ENCODE results near the gene MPHOSPH9.

DNA sequence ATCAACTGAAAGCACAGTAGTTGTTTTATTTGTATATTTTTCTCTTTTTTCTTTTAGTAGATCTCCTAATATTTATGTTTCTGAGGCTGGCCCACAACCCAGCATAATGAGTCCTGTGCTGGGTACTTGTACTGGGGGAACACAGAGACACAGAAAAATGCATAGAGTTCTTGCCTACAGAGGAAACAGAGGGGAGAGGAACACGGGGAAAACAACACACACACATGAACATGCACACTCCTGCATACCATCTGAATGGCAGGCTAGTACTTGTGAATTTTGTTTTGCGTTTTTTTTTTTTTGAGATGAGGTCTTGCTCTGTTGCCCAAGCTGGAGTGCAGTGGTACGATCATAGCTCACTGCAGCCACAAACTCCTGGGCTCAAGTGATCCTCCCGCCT, 103.3 kb downstream of the MPHOSPH9 start:
- TF ChIP-seq, protein P1, sequence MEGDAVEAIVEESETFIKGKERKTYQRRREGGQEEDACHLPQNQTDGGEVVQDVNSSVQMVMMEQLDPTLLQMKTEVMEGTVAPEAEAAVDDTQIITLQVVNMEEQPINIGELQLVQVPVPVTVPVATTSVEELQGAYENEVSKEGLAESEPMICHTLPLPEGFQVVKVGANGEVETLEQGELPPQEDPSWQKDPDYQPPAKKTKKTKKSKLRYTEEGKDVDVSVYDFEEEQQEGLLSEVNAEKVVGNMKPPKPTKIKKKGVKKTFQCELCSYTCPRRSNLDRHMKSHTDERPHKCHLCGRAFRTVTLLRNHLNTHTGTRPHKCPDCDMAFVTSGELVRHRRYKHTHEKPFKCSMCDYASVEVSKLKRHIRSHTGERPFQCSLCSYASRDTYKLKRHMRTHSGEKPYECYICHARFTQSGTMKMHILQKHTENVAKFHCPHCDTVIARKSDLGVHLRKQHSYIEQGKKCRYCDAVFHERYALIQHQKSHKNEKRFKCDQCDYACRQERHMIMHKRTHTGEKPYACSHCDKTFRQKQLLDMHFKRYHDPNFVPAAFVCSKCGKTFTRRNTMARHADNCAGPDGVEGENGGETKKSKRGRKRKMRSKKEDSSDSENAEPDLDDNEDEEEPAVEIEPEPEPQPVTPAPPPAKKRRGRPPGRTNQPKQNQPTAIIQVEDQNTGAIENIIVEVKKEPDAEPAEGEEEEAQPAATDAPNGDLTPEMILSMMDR (IDR thresholded peaks at IDR 0.05; ENCODE audit: insufficient read depth, low read length), result no peak
- TF ChIP-seq POLR2AphosphoS5 (IDR thresholded peaks at IDR 0.05; ENCODE audit: low read depth), result no peak
- TF ChIP-seq GABPA (IDR thresholded peaks at IDR 0.05; ENCODE audit: low read depth), result no peak
- TF ChIP-seq SPI1 (IDR thresholded peaks at IDR 0.05; ENCODE audit: borderline replicate concordance, low read depth), result no peak

Measured in HL-60 (cell line).